Measurements from ENCODE around the gene CDK14.
A peak's percentile ranks its signal among the peaks of the same experiment; 100 is the strongest.

- peak; percentile 20; the same call in 1 of the 2 replicates for TF ChIP-seq CTCF (IDR thresholded peaks at IDR 0.05; ENCODE audit: low read depth, low read length)
- TF ChIP-seq EZH2phosphoT487 (IDR thresholded peaks at IDR 0.05; ENCODE audit: low read depth): no peak
Measured at GRCh38 chr7:90857603-90858002, 261.5 kb downstream of the CDK14 start.

Data from OCI-LY3 (cell line).